Measurements from ENCODE around the gene HTR1A. TPM values are rescaled to one million over a fixed set of nuclear protein-coding genes. Genes with fewer than 3 reads are reported as not detected.

HTR1A gene
- total and polyA plus RNA-seq, 2 donors from 2014 or later, result not detected

- Histone ChIP-seq H3K27me3 (ENCODE audit: control insufficient read depth, insufficient read depth, low read length) (peaks cover 22% of the 10 kb centered on the region), H3K27ac (ENCODE audit: low read depth in 2 of 2, low read length in 2 of 2) (no peak overlapping the region), H3K4me1 (ENCODE audit: control insufficient read depth in 2 of 3, insufficient read depth in 2 of 3, low read depth in 1 of 3, low read length in 3 of 3) (no peaks in the 10 kb centered on the region), H3K4me3 (ENCODE audit: low read length in 3 of 3) (no peak overlapping the region), H3K9ac (ENCODE audit: low read length in 3 of 3) (no peak overlapping the region), H3K36me3 (ENCODE audit: control insufficient read depth in 2 of 3, insufficient read depth in 3 of 3, low read length in 3 of 3) (no peaks in the 10 kb centered on the region), H3K9me3 (ENCODE audit: control insufficient read depth in 2 of 3, insufficient read depth in 1 of 3, low read length in 3 of 3) (no peaks in the 10 kb centered on the region)
- no peak for TF ChIP-seq CTCF (IDR thresholded peaks at IDR 0.05; ENCODE audit: borderline replicate concordance, extremely low read depth, insufficient read depth)
- intact Hi-C loops (cut with DNase I), result no loop called here
- DNase-seq (peak; percentile 46 to 75 (median 54)), FAIRE-seq (no peak)
These were observed 2.9 kb downstream of the HTR1A start for GRCh38 chr5:63959177-63959982.

GRCh38 chr5:63958654-63959053, 3.6 kb downstream of the HTR1A start:
- Histone ChIP-seq H3K36me3 (ENCODE audit: control insufficient read depth in 2 of 3, insufficient read depth in 3 of 3, low read length in 3 of 3) (no peaks in the 10 kb centered on the region), H3K27me3 (ENCODE audit: control insufficient read depth, insufficient read depth, low read length) (peaks cover 22% of the 10 kb centered on the region), H3K9me3 (ENCODE audit: control insufficient read depth in 2 of 3, insufficient read depth in 1 of 3, low read length in 3 of 3) (no peaks in the 10 kb centered on the region), H3K4me3 (ENCODE audit: low read length in 3 of 3) (no peak overlapping the region), H3K27ac (ENCODE audit: low read depth in 2 of 2, low read length in 2 of 2) (no peak overlapping the region), H3K4me1 (ENCODE audit: control insufficient read depth in 2 of 3, insufficient read depth in 2 of 3, low read depth in 1 of 3, low read length in 3 of 3) (no peaks in the 10 kb centered on the region), H3K9ac (ENCODE audit: low read length in 3 of 3) (no peak overlapping the region)
- no peak for FAIRE-seq
- no peak for TF ChIP-seq CTCF (IDR thresholded peaks at IDR 0.05; ENCODE audit: borderline replicate concordance, extremely low read depth, insufficient read depth)
- intact Hi-C loops (cut with DNase I), result no loop called here
- DNase-seq, result no peak

GRCh38 chr5:63957617-63958016, 4.6 kb downstream of the HTR1A start:
- Histone ChIP-seq H3K27me3 (ENCODE audit: control insufficient read depth, insufficient read depth, low read length) (peaks cover 22% of the 10 kb centered on the region), H3K27ac (ENCODE audit: low read depth in 2 of 2, low read length in 2 of 2) (no peak overlapping the region), H3K9me3 (ENCODE audit: control insufficient read depth in 2 of 3, insufficient read depth in 1 of 3, low read length in 3 of 3) (no peaks in the 10 kb centered on the region), H3K4me1 (ENCODE audit: control insufficient read depth in 2 of 3, insufficient read depth in 2 of 3, low read depth in 1 of 3, low read length in 3 of 3) (no peaks in the 10 kb centered on the region), H3K36me3 (ENCODE audit: control insufficient read depth in 2 of 3, insufficient read depth in 3 of 3, low read length in 3 of 3) (no peaks in the 10 kb centered on the region), H3K4me3 (ENCODE audit: low read length in 3 of 3) (no peak overlapping the region), H3K9ac (ENCODE audit: low read length in 3 of 3) (no peak overlapping the region)
- DNase-seq (no peak), FAIRE-seq (no peak)
- intact Hi-C loops (cut with DNase I), result no loop called here
- TF ChIP-seq CTCF (IDR thresholded peaks at IDR 0.05; ENCODE audit: borderline replicate concordance, extremely low read depth, insufficient read depth), result no peak
